EH (cell line): ENCODE results near the gene PTPN1.
"Not testable (repeated sequence)": the region's sequence is repeated elsewhere in the genome, so short reads cannot be mapped to it uniquely, and the experiment has no call there.

Experiments
- DNase-seq: peaks from one replicate; pipeline ENCODE4 v3.0.0-alpha.2; 2015; ENCODE audit warnings: low read depth

Gene PTPN1

GRCh38 chr20:50592282-50593004 lies 82.3 kb downstream of the PTPN1 start:
- peak; percentile 9 for DNase-seq

GRCh38 chr20:50593005-50593335 lies 82.8 kb downstream of the PTPN1 start:
- DNase-seq = no peak

GRCh38 chr20:50594231-50594590 lies 84.0 kb downstream of the PTPN1 start:
- peak; percentile 12 for DNase-seq

- DNase-seq = peak; percentile 9
Observed at GRCh38 chr20:50594591-50595432, 84.6 kb downstream of the PTPN1 start.

GRCh38 chr20:50595433-50595895 lies 85.3 kb downstream of the PTPN1 start:
- DNase-seq = no peak

- peak; percentile 17 for DNase-seq
Observed at GRCh38 chr20:50595988-50596693, 86.0 kb downstream of the PTPN1 start.

GRCh38 chr20:50596694-50597021 lies 86.5 kb downstream of the PTPN1 start:
- no peak for DNase-seq

- no peak for DNase-seq
Observed at GRCh38 chr20:50597406-50597969, 87.3 kb downstream of the PTPN1 start.

- DNase-seq = no peak
Observed at GRCh38 chr20:50598074-50598473, 87.9 kb downstream of the PTPN1 start.

- DNase-seq = not testable (repeated sequence)
Observed at GRCh38 chr20:50598768-50599167, 88.6 kb downstream of the PTPN1 start.

GRCh38 chr20:50600281-50600895 lies 90.2 kb downstream of the PTPN1 start:
- DNase-seq = no peak

- DNase-seq = no peak
Observed at GRCh38 chr20:50601511-50602431, 91.6 kb downstream of the PTPN1 start.

- no peak for DNase-seq
Observed at GRCh38 chr20:50602432-50603088, 92.4 kb downstream of the PTPN1 start.

GRCh38 chr20:50604451-50604850 lies 94.3 kb downstream of the PTPN1 start:
- DNase-seq = no peak

- no peak for DNase-seq
Observed at GRCh38 chr20:50605136-50605535, 95.0 kb downstream of the PTPN1 start.

GRCh38 chr20:50607436-50607835 lies 97.3 kb downstream of the PTPN1 start:
- DNase-seq = no peak

- DNase-seq = no peak
Observed at GRCh38 chr20:50607850-50608749, 97.9 kb downstream of the PTPN1 start.

GRCh38 chr20:50608750-50609104 lies 98.5 kb downstream of the PTPN1 start:
- no peak for DNase-seq

- no peak for DNase-seq
Observed at GRCh38 chr20:50609438-50609989, 99.3 kb downstream of the PTPN1 start.
